Stimulated activated CD4-positive, alpha-beta T cell treated with anti-CD3 and anti-CD28 coated beads, Interleukin-1b, Interleukin-23, amount 100 ng/mL, for 48 hours (primary cell): ENCODE results near the gene RALGAPB.
"Not testable (repeated sequence)": the region's sequence is repeated elsewhere in the genome, so short reads cannot be mapped to it uniquely, and the experiment has no call there.

Source experiments
- DNase-seq: peaks from one replicate; pipeline ENCODE4 v3.0.0-alpha.2; 2020

RALGAPB gene

DNA sequence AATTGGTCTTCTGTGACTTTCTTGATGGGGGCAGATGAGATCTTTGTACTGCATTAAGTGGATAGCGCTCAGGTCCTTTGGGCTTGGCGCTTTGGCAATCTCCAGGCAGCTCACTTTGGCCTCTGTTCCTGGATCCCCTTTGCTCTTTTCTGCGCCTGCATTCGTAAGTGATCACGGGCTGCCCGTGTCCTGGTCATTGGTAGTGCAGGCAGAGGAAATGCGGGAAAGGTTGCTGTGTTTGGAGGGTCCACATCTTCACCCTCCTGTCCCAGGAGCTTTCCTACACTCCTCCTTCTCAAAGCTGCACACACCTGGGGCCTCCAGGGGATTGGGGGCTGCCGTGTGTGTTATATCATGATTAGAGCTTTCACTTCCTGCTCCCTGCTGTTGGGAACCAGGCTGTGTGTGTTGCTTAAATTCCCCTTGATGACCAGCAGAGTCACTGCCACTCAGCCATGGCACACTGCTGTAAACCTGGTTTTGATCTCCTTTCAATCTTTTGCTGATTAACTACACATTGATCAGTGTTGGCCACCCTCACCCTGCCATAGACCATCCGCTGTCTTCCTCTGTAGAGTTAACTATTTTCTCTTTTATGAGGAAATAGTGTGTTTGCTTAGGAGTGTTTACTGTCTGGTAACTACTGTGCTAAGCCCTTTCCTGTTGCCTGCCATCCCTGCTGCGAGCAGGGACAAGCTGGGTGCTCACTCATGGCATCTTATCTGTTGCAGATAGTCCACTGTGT, 24.5 kb upstream of the RALGAPB start:
- no peak for DNase-seq

- no peak for DNase-seq
These were observed 23.6 kb upstream of the RALGAPB start for GRCh38 chr20:38449046-38449445.

DNA sequence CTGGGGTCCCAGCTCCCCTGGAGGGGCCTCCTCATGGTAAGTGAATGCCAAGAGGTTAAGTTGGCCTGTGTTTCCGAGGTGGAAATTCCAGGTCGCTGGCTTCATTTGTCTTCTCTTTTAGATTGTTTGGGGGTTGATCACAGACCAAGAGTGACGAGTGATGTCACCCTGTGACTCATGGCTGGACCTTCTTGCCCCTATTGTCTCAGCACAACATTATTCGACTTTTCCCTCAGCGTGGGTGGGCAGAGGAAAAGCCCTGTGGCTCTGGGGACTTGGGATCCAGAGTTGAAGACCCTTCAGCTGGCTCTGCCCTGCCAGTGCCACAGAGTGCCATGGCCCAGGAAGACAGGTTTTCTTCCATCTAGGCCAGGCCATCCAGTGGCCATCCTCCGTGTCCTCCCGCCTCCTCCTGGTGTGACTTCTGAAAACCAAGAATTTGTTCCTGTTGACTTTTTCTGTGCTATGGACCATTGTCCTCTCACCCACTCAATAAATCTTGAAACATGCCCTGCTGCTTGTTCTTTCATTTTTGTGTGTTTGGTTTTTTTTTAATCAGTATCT, 22.1 kb upstream of the RALGAPB start:
- no peak for DNase-seq

GRCh38 chr20:38452880-38453624, 19.6 kb upstream of the RALGAPB start:
- no peak for DNase-seq

- DNase-seq = no peak
These were observed 18.7 kb upstream of the RALGAPB start for GRCh38 chr20:38453941-38454340.

GRCh38 chr20:38454556-38455473, 17.8 kb upstream of the RALGAPB start:
- no peak for DNase-seq

DNA sequence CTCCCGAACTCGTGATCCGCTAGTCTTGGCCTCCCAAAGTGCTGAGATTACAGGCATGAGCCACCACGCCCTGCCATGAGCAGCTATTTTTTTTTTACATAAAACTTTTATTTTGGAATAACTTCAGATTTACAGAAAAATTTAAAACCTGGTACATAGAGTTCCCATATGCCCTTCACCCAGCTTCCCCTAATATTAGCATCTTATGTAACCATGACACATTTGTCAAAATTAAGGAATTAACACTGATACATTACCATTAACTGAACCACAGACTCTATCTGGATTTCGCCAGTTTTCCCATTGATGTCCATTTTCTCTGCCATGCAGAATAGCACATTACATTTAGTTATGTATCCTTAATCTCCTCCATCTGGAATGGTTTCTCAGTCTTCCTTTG, 14.3 kb upstream of the RALGAPB start:
- DNase-seq = no peak

DNA sequence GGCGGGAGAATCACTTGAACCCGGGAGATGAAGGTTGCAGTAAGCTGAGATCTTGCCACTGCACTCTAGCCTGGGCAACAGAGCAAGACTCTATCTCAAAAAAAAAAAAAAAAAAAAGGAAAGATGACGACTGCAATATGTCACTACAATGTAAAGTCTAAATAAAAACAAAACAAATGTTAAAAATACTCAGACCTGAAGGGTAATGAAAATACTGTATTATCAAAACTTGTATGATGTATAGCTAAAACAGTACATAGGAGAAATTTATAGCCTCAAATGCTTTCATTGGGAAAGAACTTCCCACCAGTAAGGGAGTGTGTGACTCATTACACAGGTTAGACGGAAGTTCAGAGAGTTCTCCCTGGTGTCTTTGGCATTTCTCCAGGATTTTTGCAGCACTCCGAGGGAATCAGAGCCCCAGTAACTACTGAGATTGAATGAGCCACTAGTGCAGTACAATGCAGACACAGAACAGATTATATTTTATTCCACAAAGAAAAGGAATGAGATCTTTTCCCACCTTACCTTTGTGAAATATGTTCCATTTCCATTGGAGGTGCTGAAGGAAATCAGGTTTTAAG, 12.5 kb upstream of the RALGAPB start:
- no peak for DNase-seq

DNA sequence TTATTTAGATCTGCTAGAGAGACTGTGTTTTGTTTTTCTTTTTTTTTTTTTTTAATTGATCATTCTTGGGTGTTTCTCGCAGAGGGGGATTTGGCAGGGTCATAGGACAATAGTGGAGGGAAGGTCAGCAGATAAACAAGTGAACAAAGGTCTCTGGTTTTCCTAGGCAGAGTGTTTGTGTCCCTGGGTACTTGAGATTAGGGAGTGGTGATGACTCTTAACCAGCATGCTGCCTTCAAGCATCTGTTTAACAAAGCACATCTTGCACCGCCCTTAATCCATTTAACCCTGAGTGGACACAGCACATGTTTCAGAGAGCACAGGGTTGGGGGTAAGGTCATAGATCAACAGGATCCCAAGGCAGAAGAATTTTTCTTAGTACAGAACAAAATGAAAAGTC, 12.0 kb upstream of the RALGAPB start:
- DNase-seq = not testable (repeated sequence)

- not testable (repeated sequence) for DNase-seq
These were observed 11.5 kb upstream of the RALGAPB start for GRCh38 chr20:38461167-38461566.

GRCh38 chr20:38461569-38461968, 11.1 kb upstream of the RALGAPB start:
- not testable (repeated sequence) for DNase-seq

- DNase-seq = no peak
These were observed 6.5 kb upstream of the RALGAPB start for GRCh38 chr20:38466171-38466570.

GRCh38 chr20:38466983-38467382, 5.7 kb upstream of the RALGAPB start:
- DNase-seq = no peak

GRCh38 chr20:38471245-38471644, 1.4 kb upstream of the RALGAPB start:
- DNase-seq = no peak

GRCh38 chr20:38471987-38472512, 593 bp upstream of the RALGAPB start:
- no peak for DNase-seq

DNA sequence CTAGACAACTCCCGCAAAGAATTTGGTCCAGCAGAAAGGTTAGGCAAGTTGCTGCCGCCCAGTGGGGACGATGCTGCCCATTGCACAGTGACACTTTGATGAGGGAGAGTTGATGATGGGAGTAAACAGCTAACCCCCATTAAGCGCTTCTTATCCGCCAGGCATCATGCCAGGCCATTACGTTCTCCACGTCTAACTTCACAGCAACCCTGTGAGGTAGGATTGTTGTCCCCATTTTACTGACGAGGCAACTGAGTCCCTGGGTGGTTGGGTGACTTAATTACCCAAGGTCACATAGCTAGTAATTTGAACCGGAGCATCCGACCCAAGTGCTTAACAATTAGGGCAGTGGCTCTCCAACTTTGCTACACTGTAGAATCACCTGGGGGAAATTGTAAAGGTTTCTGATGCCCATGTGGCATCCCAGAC, 738 bp downstream of the RALGAPB start:
- DNase-seq = no peak

- no peak for DNase-seq
These were observed 5.1 kb downstream of the RALGAPB start for GRCh38 chr20:38477747-38478146.

DNA sequence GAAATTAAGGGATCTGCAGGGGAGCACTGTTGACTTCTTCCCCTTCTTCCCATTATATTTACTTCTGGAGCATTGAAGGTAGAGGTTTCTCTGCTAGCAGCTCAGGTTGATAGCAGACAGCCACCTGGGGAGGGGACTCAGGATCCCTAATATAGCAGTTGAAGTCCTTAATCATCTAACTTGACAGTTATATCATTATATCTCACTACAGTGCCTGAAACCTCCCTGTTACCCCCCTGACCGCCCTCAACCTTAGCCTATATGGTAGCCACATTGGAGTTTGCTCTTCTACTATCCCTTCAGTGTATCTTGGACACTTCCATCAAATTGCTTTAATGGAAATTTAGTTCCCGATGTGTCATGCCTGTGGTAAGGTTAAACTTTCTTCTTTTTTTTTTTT, 7.0 kb downstream of the RALGAPB start:
- no peak for DNase-seq

GRCh38 chr20:38485041-38485440, 12.4 kb downstream of the RALGAPB start:
- DNase-seq = no peak

DNA sequence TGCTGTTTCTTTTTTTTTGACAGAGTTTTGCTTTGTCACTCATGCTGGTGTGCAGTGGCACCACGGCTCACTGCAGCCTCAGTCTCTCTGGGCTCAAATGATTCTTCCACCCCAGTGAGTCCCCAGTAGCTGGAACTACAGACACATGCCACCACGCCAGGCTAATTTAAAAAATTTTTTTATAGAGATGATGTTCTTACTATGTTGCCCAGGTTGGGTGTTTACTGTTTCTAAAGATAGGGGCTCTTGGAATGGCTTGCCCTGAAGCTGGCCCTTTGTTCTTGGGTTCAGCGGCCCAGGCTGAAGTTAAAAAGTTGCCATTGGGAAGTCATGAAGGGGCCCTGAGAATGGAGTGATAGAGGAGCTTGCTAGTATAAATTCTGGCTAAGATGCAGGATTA, 16.5 kb downstream of the RALGAPB start:
- no peak for DNase-seq

GRCh38 chr20:38497246-38497935, 24.7 kb downstream of the RALGAPB start:
- no peak for DNase-seq

GRCh38 chr20:38498909-38499308, 26.3 kb downstream of the RALGAPB start:
- DNase-seq = no peak
